GM18867 (cell line): ENCODE measurements around the gene SPPL2B.
"Not testable (repeated sequence)": the region's sequence is repeated elsewhere in the genome, so short reads cannot be mapped to it uniquely, and the experiment has no call there.

Experiments
- ATAC-seq: cut with Tn5 transposase; IDR thresholded peaks from one replicate; pipeline ENCODE4 v1.9.1; 2021; ENCODE audit warnings: mild to moderate bottlenecking, moderate library complexity; ENCODE audit not compliant: unreplicated experiment

Gene SPPL2B

DNA sequence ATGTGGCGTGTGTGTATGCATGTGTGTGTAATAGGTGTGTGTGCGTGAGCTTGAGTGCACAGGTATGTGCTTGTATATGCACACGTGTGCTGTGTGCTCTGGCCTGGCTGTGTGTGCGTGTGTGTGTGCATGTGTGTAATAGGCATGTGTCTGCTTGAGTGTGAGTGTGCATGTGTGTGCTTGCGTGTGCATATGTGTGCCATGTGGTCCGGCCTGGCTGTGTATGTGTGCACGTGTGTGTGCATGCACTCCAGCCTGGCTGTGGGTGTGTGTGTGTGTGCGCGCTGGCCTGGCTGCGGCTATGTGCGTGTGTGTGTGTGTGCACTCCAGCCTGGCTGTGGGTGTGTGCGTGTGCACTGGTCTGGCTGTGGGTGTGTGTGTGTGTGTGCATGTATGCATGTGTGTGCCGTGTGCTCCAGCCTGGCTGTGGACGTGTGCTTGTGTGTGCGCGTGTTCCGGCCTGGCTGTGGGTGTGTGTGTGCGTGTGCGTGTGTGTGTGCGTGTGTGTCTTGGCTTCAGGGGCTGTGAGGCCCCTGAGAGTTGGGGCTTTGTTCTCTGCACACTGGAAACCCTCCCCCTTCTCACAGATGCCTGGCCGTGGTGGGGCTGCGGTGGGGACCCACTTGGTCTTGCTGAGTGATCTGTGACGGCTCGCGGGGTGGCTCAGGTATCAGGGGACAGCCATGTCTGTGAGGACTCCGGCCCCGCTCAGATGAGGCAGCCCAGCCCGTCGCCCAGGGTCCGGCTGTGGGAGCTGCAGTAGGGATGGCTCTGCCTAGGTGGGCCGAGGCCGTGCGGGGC is 8.2 kb downstream of the SPPL2B start:
- ATAC-seq = no peak

DNA sequence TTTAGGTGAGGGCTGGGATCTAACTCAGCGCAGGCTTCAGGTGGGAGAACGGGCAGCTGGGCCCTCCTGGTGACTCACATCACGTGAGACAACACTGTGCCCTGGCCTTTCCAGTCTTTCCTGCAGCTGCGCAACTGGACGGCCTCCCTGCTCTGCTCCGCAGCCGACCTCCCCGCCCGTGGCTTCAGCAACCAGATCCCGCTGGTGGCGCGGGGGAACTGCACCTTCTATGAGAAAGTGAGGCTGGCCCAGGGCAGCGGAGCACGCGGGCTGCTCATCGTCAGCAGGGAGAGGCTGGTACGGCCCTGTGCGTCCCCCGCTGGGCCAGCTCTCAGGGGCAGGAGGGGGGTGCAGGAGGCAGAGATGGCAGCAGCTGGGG is 8.8 kb downstream of the SPPL2B start:
- ATAC-seq = no peak

DNA sequence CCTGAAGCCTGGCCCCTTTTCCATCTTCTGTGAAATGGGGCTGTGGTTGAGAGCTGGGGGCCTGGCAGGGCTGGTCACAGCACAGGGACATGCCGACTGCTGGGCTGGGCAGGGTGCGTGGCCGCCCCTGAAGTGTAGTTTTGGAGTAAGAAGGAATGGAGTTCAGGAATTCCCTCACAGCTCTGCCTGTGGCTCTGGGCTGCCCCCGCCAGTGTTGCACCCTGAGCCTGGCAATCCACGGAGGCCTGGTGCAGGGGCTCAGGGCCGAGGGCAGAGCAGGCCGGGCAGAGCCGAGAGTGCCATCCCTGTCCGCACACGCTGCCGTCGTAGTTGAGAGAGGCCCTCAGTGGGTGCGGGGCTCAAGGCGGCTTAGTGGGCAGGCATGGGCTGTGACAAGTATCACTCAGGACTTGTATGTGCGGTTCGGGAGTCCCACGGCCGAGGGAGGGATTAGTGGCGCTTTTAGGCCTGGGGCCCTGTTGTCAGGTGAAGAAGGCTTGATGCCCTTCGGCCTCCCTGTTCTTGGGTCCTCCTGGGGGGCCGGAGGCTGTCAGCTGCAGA is 9.7 kb downstream of the SPPL2B start:
- no peak for ATAC-seq

GRCh38 chr19:2338751-2339643 is 10.5 kb downstream of the SPPL2B start:
- no peak for ATAC-seq

DNA sequence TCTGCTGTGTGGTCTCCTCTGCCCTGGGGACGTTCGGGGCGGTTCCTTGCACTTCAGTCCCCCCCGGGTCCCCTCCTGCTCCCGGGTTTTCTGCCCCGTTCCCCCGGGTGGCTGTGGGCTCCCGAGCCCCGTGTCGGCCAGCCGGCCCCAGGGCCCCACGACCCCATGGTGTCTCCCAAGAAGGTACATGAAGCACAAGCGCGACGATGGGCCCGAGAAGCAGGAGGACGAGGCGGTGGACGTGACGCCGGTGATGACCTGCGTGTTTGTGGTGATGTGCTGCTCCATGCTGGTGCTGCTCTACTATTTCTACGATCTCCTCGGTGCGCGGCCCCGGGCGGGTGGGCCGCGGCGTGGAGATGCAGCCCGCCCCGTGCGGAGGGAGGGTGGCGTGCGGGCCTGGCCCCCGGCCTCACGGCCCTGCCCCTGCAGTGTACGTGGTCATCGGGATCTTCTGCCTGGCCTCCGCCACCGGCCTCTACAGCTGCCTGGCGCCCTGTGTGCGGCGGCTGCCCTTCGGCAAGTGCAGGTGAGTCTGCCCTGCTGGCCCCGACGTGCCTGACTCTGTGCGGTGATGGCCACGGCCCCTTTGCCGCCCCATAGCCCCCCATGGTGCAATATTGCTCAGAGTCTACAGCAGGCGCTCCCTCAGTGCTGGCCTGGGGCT is 11.3 kb downstream of the SPPL2B start:
- no peak for ATAC-seq

DNA sequence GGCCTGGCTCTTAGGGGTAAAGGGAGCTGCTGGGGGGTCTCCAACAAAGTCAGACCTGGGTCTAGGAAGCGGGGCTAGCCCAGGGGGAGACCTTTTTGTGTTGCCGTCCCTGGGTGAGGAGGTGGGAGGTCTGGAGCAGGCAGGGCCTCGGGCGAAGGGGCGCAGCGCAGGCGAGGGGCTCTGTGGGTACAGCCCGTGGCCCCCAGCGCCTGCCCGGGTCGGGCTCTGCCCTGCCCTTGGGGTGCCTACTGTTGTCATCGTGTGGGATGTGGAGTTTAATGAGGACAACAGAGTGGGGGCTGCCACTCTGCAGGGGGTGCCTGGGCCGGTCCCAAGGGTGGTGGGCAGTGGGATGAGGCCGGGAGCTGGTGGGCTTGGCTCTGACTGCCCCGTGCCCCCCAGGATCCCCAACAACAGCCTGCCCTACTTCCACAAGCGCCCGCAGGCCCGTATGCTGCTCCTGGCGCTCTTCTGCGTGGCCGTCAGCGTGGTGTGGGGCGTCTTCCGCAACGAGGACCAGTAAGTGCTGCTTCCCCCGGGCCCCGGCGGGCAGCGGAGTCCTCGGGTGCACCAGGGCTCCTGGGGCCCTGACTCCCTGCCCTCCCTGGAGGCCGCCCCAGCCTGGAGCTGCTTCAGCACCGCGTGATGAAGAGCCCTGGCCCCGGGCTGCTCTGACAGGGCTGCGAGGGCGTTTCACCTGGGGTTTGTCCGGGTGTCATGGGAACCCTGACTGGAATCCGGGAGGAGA is 12.2 kb downstream of the SPPL2B start:
- no peak for ATAC-seq

GRCh38 chr19:2341244-2341751 is 12.8 kb downstream of the SPPL2B start:
- no peak for ATAC-seq

GRCh38 chr19:2341982-2342381 is 13.5 kb downstream of the SPPL2B start:
- ATAC-seq = no peak

- no peak for ATAC-seq
These were observed 14.3 kb downstream of the SPPL2B start for GRCh38 chr19:2342656-2343288.

- no peak for ATAC-seq
These were observed 15.0 kb downstream of the SPPL2B start for GRCh38 chr19:2343289-2343982.

DNA sequence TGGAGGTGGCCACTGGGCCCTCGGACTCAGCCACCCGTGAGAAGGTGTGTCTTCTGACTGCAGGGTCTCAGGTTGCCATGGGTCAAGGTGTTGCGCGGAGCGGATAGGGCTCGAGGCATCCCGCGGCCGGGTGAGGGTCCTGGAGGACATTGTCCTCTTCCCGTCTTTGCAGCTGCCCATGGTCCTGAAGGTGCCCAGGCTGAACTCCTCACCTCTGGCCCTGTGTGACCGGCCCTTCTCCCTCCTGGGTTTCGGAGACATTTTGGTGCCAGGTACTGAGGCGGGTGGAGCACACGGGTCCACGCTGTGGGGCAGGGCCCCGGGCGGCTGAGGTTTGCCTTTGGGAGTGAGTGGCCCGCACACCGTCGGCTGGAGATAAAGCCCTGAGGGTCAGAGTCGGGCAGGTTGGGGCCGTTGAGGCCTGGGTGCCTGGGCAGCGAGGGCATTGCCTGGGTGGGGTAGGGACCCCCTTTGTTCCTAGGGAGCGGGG is 15.9 kb downstream of the SPPL2B start:
- no peak for ATAC-seq

DNA sequence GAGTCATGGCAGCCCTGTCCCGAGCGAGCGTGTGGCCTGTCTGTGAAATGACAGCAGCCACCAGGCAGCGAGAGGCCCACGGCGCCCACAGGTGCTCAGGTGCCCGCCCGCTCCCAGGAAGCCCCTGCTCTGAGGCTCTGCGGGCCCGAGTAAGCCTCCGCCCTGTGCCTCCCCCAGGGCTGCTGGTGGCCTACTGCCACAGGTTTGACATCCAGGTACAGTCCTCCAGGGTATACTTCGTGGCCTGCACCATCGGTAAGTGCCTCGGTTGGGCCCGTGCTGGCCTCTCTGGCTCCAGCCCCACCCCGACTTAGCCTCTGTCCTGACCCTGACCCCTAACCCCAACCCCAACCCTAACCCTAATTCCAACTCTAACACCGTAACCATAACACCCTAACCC is 16.6 kb downstream of the SPPL2B start:
- ATAC-seq = no peak

- ATAC-seq = no peak
These were observed 17.5 kb downstream of the SPPL2B start for GRCh38 chr19:2345794-2346663.

GRCh38 chr19:2349818-2350217 is 21.3 kb downstream of the SPPL2B start:
- not testable (repeated sequence) for ATAC-seq

- ATAC-seq = no peak
These were observed 22.2 kb downstream of the SPPL2B start for GRCh38 chr19:2350656-2351055.

DNA sequence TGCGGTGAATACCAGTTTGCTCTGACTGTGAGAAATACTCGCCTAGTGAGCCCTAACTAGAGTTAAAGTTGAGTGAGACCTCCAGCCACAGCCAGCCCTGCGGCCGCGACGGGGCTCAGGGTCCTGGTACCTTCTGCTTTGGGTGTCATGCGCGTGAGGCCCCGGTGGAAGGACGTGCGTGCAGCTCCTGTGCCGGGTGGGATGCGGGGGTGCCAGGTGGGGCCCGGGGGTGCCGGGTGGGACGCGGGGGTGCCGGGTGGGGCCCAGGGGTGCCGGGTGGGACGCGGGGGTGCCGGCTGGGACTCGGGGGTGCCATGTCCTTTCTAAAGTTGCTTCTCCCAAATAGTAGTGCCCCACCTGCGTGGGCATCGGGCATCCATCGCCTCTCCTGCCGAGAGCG is 23.1 kb downstream of the SPPL2B start:
- no peak for ATAC-seq

DNA sequence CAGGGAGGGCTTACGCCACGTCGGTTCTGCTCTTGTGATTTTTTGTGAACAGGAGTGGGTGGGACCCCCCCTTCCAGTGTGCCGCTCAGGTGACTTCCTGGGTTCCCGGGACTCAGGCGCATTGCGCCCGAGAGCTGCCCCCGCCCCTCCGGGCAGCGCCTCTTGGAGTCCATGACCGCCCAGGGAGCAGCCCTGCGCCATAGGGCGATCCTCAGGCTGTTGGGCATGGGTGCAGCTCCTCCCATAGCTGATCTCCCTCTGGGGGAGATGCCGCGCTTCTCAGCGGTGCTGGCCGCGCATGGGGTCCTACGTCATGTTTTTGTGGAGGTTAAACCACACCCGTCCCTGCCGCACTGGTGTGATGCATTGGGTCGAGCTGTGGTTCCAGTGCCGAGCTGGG is 23.6 kb downstream of the SPPL2B start:
- ATAC-seq = no peak
